BE2C (cell line): ENCODE data around the gene TMEM108.

ENCODE experiments used
- DNase-seq: peaks from one replicate; pipeline ENCODE4 v3.0.0-alpha.2; 2020
- H3K27me3 ChIP-seq: fragments of 250-450 bp; sonication (Bioruptor Pico); 2 replicates; pipeline ENCODE4 v1.5.1; 2020; ENCODE audit warnings: mild to moderate bottlenecking
- H3K36me3 ChIP-seq: fragments of 250-450 bp; sonication (Bioruptor Pico); 2 replicates; pipeline ENCODE4 v1.5.1; 2020; ENCODE audit warnings: mild to moderate bottlenecking
- H3K4me1 ChIP-seq: fragments of 250-450 bp; sonication (Bioruptor Pico); 2 replicates; pipeline ENCODE4 v1.5.1; 2020
- H3K4me3 ChIP-seq: 2 replicates; pipeline ENCODE4 v1.5.1; 2011; ENCODE audit warnings: low read depth, low read length
- H3K9me3 ChIP-seq: fragments of 250-450 bp; sonication (Bioruptor Pico); 2 replicates; pipeline ENCODE4 v1.5.1; 2020
- CTCF ChIP-seq: IDR thresholded peaks from 2 replicates; pipeline ENCODE4 v1.5.1; 2012; ENCODE audit warnings: mild to moderate bottlenecking, low read depth, low read length

TMEM108 gene

DNA sequence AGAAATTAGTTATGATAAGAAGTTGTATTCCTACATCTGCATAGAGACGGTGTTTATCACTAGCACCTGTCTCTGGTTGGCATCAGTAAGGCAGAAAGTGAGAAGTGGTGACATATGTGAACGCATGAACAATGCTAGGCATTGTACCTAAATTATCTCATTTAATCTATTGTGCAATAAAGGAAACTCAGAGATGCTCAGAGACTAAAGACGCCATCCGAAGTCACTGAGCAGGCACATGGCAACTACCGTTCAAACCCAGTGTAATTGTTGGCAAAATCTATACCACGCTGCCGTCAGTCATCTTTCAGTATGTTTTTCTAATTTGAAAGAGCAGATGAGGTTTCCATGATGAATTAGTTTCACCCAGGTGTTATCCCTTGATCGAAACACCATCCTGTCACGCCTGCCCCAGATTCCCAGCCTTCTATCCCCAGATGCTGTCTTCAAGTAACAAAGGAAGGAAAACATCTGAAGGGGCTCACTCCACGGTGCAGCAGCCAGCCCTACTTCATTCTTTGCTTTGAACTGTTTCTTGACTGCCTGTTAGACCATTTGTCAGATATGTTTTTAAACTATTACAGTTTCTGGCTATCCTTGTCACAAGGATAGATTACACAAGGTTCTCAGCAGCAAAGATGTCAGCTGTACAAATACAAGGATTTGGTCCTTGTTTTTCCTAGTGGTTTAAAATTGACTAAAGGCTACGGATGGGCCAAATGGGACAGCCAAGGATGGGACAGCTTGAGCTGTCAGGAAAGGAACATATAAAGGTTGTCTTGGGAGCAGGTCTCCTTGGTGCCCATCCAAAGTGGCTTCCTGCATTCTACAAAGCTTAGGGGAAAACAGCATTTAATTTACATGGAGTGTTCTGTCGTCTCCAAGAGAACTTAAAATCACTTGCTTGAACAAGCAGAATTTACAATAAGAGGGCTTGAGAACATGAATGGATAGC lies 99.1 kb downstream of the TMEM108 start:
- no peak for TF ChIP-seq CTCF
- Histone ChIP-seq H3K4me3 (no peak overlapping the region), H3K9me3 (no peaks in the 10 kb centered on the region), H3K27me3 (no peaks in the 10 kb centered on the region), H3K36me3 (peaks cover 4% of the 10 kb centered on the region; the same call in 1 of the 2 replicates), H3K4me1 (peaks cover 24% of the 10 kb centered on the region)
- DNase-seq = no peak

GRCh38 chr3:133138017-133138416 lies 99.8 kb downstream of the TMEM108 start:
- H3K9me3 ChIP-seq = no peaks in the 10 kb centered on the region
- no peak for DNase-seq
- H3K36me3 ChIP-seq = peaks cover 2% of the 10 kb centered on the region; the same call in 1 of the 2 replicates
- H3K4me1 ChIP-seq = peaks cover 24% of the 10 kb centered on the region
- no peak for TF ChIP-seq CTCF
- no peaks in the 10 kb centered on the region for H3K27me3 ChIP-seq
- no peak overlapping the region for H3K4me3 ChIP-seq

DNA sequence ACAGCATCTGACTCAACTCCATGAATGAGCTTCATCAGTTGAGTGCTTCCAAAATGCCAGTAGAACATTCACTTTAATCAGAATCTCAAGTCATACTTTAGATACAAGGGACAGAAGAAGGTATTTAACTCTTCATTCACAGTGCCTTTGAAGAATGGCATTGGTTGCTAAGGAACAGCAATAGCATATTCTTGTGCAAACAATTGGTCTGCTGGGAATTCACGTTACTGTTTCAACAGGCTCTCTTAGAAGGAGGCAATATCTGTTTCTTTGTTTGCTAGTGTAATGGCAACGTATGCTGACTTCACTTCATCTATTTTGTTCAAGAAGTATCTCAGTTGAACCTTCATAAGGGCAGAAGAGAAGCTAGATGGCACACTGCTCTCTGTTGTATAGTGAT lies 113.9 kb downstream of the TMEM108 start:
- DNase-seq = no peak
- Histone ChIP-seq H3K4me1 (peaks cover 3% of the 10 kb centered on the region), H3K36me3 (peaks cover 25% of the 10 kb centered on the region), H3K4me3 (no peak overlapping the region), H3K9me3 (peaks cover 7% of the 10 kb centered on the region; the same call in 1 of the 2 replicates), H3K27me3 (no peaks in the 10 kb centered on the region)
- no peak for TF ChIP-seq CTCF

DNA sequence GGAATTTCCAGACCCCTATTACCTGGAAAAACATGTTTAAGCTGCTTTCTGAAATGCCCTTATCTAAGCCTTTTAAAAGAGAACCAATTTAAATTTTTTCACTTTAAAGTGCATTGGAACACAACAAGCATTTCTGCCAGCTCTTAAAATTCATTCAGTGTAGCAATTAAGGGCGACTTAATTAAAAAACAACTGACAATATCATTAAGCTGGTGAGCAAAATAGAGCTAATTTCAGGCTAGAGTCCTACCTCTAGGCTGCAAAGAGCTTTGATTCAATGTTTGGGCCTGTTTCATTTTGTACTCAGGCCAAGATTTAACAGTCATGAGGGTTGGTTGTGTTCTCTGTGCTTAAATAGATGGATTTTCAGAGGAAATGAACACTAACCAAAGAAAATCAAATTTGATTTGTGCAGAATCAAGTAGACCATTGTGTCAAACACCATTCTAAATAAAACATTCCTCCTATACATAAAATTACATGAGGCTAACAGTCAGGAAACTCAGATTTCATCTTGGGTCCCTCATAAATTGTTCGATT lies 114.6 kb downstream of the TMEM108 start:
- TF ChIP-seq CTCF = no peak

DNA sequence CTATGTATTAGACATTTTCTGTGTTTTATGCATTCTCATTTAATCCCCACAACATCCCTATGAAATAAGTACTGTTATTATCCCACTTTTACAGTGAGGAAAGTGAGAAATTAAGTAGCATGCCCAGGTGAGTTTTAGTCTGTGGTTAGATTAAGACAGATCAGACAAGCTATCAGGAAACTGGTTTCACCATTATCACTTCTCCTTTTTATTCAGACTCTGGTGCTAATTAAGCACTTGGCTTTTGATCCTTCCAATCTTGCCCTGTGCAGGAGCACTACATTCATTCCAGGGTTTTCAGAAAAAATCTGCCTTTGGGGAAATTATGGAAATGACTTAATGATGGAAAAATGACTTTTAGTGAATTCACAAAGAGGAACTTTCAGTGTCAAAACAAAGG lies 115.2 kb downstream of the TMEM108 start:
- peaks cover 7% of the 10 kb centered on the region; the same call in 1 of the 2 replicates for H3K9me3 ChIP-seq

More for the DNA sequence above, 114.6 kb downstream of the TMEM108 start:
- Histone ChIP-seq H3K27me3 (no peaks in the 10 kb centered on the region), H3K36me3 (peaks cover 25% of the 10 kb centered on the region), H3K4me1 (peaks cover 3% of the 10 kb centered on the region), H3K9me3 (peaks cover 7% of the 10 kb centered on the region; the same call in 1 of the 2 replicates), H3K4me3 (no peak overlapping the region)
- DNase-seq = no peak

More for the DNA sequence above, 115.2 kb downstream of the TMEM108 start:
- H3K4me3 ChIP-seq = no peak overlapping the region
- H3K4me1 ChIP-seq = peaks cover 3% of the 10 kb centered on the region
- peaks cover 25% of the 10 kb centered on the region for H3K36me3 ChIP-seq
- H3K27me3 ChIP-seq = no peaks in the 10 kb centered on the region
- no peak for TF ChIP-seq CTCF
- no peak for DNase-seq
